Activated naive CD8-positive, alpha-beta T cell (primary cell): ENCODE results near the gene MT4.

Source experiments
- H3K27ac Mint-ChIP-seq: one replicate; pipeline ENCODE4 v1.8.0; 2021; ENCODE audit warnings: mixed read lengths
- H3K27me3 Mint-ChIP-seq: one replicate; pipeline ENCODE4 v1.8.0; 2021; ENCODE audit warnings: mixed read lengths
- H3K36me3 Mint-ChIP-seq: one replicate; pipeline ENCODE4 v1.8.0; 2021; ENCODE audit warnings: mixed read lengths
- H3K4me1 Mint-ChIP-seq: one replicate; pipeline ENCODE4 v1.8.0; 2021; ENCODE audit warnings: low read depth, mixed read lengths
- H3K4me3 Mint-ChIP-seq: one replicate; pipeline ENCODE4 v1.8.0; 2021; ENCODE audit warnings: mild to moderate bottlenecking, mixed read lengths
- H3K9me3 Mint-ChIP-seq: one replicate; pipeline ENCODE4 v1.8.0; 2021; ENCODE audit warnings: low read depth, mixed read lengths

The MT4 gene

GRCh38 chr16:56547949-56548567 lies 16.8 kb upstream of the MT4 start:
- Mint-ChIP-seq H3K27ac (no peak overlapping the region), H3K9me3 (no peaks in the 10 kb centered on the region), H3K4me1 (peaks cover 19% of the 10 kb centered on the region), H3K36me3 (peaks cover 2% of the 10 kb centered on the region), H3K27me3 (no peaks in the 10 kb centered on the region), H3K4me3 (no peak overlapping the region)

GRCh38 chr16:56549161-56549560 lies 15.7 kb upstream of the MT4 start:
- Mint-ChIP-seq H3K27ac (no peak overlapping the region), H3K27me3 (peaks cover 2% of the 10 kb centered on the region), H3K36me3 (peaks cover 2% of the 10 kb centered on the region), H3K4me1 (peaks cover 19% of the 10 kb centered on the region), H3K9me3 (no peaks in the 10 kb centered on the region), H3K4me3 (no peak overlapping the region)

GRCh38 chr16:56549744-56550385 lies 15.0 kb upstream of the MT4 start:
- H3K4me1 Mint-ChIP-seq = peaks cover 19% of the 10 kb centered on the region
- H3K4me3 Mint-ChIP-seq = no peak overlapping the region
- H3K27ac Mint-ChIP-seq = peak overlapping the region; percentile 28
- peaks cover 2% of the 10 kb centered on the region for H3K36me3 Mint-ChIP-seq
- peaks cover 2% of the 10 kb centered on the region for H3K27me3 Mint-ChIP-seq
- H3K9me3 Mint-ChIP-seq = no peaks in the 10 kb centered on the region

GRCh38 chr16:56551796-56552738 lies 12.8 kb upstream of the MT4 start:
- Mint-ChIP-seq H3K4me3 (no peak overlapping the region), H3K9me3 (no peaks in the 10 kb centered on the region), H3K4me1 (peaks cover 18% of the 10 kb centered on the region), H3K36me3 (peaks cover 2% of the 10 kb centered on the region), H3K27ac (no peak overlapping the region), H3K27me3 (peaks cover 4% of the 10 kb centered on the region)

- H3K4me3 Mint-ChIP-seq = no peak overlapping the region
- H3K36me3 Mint-ChIP-seq = peaks cover 2% of the 10 kb centered on the region
- H3K4me1 Mint-ChIP-seq = peaks cover 5% of the 10 kb centered on the region
- H3K27me3 Mint-ChIP-seq = peaks cover 4% of the 10 kb centered on the region
- no peak overlapping the region for H3K27ac Mint-ChIP-seq
- no peaks in the 10 kb centered on the region for H3K9me3 Mint-ChIP-seq
Observed at GRCh38 chr16:56554441-56554840, 10.4 kb upstream of the MT4 start.

- Mint-ChIP-seq H3K9me3 (no peaks in the 10 kb centered on the region), H3K4me3 (no peak overlapping the region), H3K27ac (no peak overlapping the region), H3K36me3 (no peaks in the 10 kb centered on the region), H3K4me1 (no peaks in the 10 kb centered on the region), H3K27me3 (peaks cover 10% of the 10 kb centered on the region)
Observed at GRCh38 chr16:56558024-56558747, 6.7 kb upstream of the MT4 start.

- Mint-ChIP-seq H3K36me3 (no peaks in the 10 kb centered on the region), H3K27ac (no peak overlapping the region), H3K4me1 (no peaks in the 10 kb centered on the region), H3K9me3 (no peaks in the 10 kb centered on the region), H3K4me3 (no peak overlapping the region), H3K27me3 (peaks cover 8% of the 10 kb centered on the region)
Observed at GRCh38 chr16:56559109-56559508, 5.8 kb upstream of the MT4 start.

GRCh38 chr16:56560447-56560846 lies 4.4 kb upstream of the MT4 start:
- Mint-ChIP-seq H3K9me3 (no peaks in the 10 kb centered on the region), H3K27ac (no peak overlapping the region), H3K27me3 (peaks cover 8% of the 10 kb centered on the region), H3K4me3 (no peak overlapping the region), H3K36me3 (no peaks in the 10 kb centered on the region), H3K4me1 (no peaks in the 10 kb centered on the region)

GRCh38 chr16:56561126-56561525 lies 3.7 kb upstream of the MT4 start:
- Mint-ChIP-seq H3K27me3 (peaks cover 7% of the 10 kb centered on the region), H3K27ac (no peak overlapping the region), H3K9me3 (no peaks in the 10 kb centered on the region), H3K36me3 (no peaks in the 10 kb centered on the region), H3K4me1 (no peaks in the 10 kb centered on the region), H3K4me3 (no peak overlapping the region)

- Mint-ChIP-seq H3K27ac (no peak overlapping the region), H3K27me3 (no peaks in the 10 kb centered on the region), H3K9me3 (peaks cover 5% of the 10 kb centered on the region), H3K4me1 (peaks cover 3% of the 10 kb centered on the region), H3K36me3 (no peaks in the 10 kb centered on the region), H3K4me3 (no peak overlapping the region)
Observed at GRCh38 chr16:56569971-56570370, 5.1 kb downstream of the MT4 start.

- H3K4me3 Mint-ChIP-seq = no peak overlapping the region
- H3K36me3 Mint-ChIP-seq = no peaks in the 10 kb centered on the region
- no peaks in the 10 kb centered on the region for H3K4me1 Mint-ChIP-seq
- no peak overlapping the region for H3K27ac Mint-ChIP-seq
- no peaks in the 10 kb centered on the region for H3K27me3 Mint-ChIP-seq
- H3K9me3 Mint-ChIP-seq = peaks cover 5% of the 10 kb centered on the region
Observed at GRCh38 chr16:56571525-56571924, 6.7 kb downstream of the MT4 start.

GRCh38 chr16:56574625-56575024 lies 9.8 kb downstream of the MT4 start:
- Mint-ChIP-seq H3K9me3 (peaks cover 5% of the 10 kb centered on the region), H3K27me3 (no peaks in the 10 kb centered on the region), H3K4me3 (no peak overlapping the region), H3K36me3 (no peaks in the 10 kb centered on the region), H3K27ac (no peak overlapping the region), H3K4me1 (peaks cover 6% of the 10 kb centered on the region)

GRCh38 chr16:56576585-56577299 lies 11.9 kb downstream of the MT4 start:
- Mint-ChIP-seq H3K4me1 (peaks cover 6% of the 10 kb centered on the region), H3K27me3 (no peaks in the 10 kb centered on the region), H3K36me3 (no peaks in the 10 kb centered on the region), H3K4me3 (no peak overlapping the region), H3K9me3 (peaks cover 5% of the 10 kb centered on the region), H3K27ac (no peak overlapping the region)

- Mint-ChIP-seq H3K9me3 (peaks cover 5% of the 10 kb centered on the region), H3K4me1 (peaks cover 6% of the 10 kb centered on the region), H3K27me3 (no peaks in the 10 kb centered on the region), H3K27ac (no peak overlapping the region), H3K4me3 (no peak overlapping the region), H3K36me3 (no peaks in the 10 kb centered on the region)
Observed at GRCh38 chr16:56577300-56577625, 12.4 kb downstream of the MT4 start.
